ENCODE measurements around the gene VIPAS39. TPM values are rescaled to one million over a fixed set of nuclear protein-coding genes. Genes with fewer than 3 reads are reported as not detected.

VIPAS39 gene
- polyA plus RNA-seq, 1 experiment = 31.3 TPM

- peaks cover 3% of the 10 kb centered on the region; the same call in 1 of the 2 replicates for H3K27me3 ChIP-seq (ENCODE audit: control insufficient read depth, insufficient read depth, low read length)
Measured at GRCh38 chr14:77478796-77479195, 21.4 kb upstream of the VIPAS39 start.

DNA sequence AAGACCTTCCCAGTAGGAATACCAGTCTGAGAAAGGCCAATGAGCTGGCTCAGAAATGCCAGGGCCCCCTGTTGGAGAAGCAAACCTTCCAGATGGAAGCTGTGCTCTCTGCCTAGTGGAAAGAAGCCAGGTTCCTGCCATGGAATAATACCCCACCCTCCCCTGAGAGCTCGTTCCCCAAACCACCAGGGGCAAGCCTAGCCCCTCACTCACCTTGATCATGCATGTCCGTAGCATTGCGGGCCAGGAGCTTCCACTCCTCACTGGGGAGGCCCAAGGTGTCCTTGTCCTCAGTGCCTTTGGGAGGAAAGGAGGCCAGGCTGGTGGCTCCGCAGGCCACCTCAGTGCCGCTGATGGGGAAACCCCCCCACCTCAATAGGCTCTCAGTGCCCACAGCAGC, 20.6 kb upstream of the VIPAS39 start:
- ChIA-PET CTCF (interaction anchor here (1.4 kb wide), 1 partner anchor 19 kb away, joined by 5 read pairs; no protein-coding TSS in a partner anchor), POLR2A (no interaction called here)
- H3K4me3 ChIP-seq (ENCODE audit: low read depth, low read length) = no peak overlapping the region

More at GRCh38 chr14:77478796-77479195, 21.4 kb upstream of the VIPAS39 start:
- Histone ChIP-seq H3K36me3 (ENCODE audit: control insufficient read depth, insufficient read depth, low read length) (no peaks in the 10 kb centered on the region), H3K4me3 (ENCODE audit: low read depth, low read length) (no peak overlapping the region)
- TF ChIP-seq CTCF (IDR thresholded peaks at IDR 0.05; ENCODE audit: insufficient read depth, low read depth, low read length) = no peak
- CTCF ChIA-PET = interaction anchor here (1.4 kb wide), 1 partner anchor 71 kb away, joined by 4 read pairs; no protein-coding TSS in a partner anchor
- POLR2A ChIA-PET = no interaction called here
- DNase-seq (ENCODE audit: low read depth) = no peak

GRCh38 chr14:77475432-77476115, 18.2 kb upstream of the VIPAS39 start:
- Histone ChIP-seq H3K27me3 (ENCODE audit: control insufficient read depth, insufficient read depth, low read length) (peaks cover 8% of the 10 kb centered on the region; the same call in 1 of the 2 replicates), H3K4me3 (ENCODE audit: low read depth, low read length) (no peak overlapping the region), H3K36me3 (ENCODE audit: control insufficient read depth, insufficient read depth, low read length) (no peaks in the 10 kb centered on the region)
- CTCF ChIA-PET = interaction anchor here (8.2 kb wide), 1 partner anchor 16 kb away, joined by 38 read pairs; the partner anchor contains the start of gene AHSA1
- DNase-seq (ENCODE audit: low read depth) = no peak
- POLR2A ChIA-PET = no interaction called here
- no peak for TF ChIP-seq CTCF (IDR thresholded peaks at IDR 0.05; ENCODE audit: insufficient read depth, low read depth, low read length)

More for the DNA sequence above, 20.6 kb upstream of the VIPAS39 start:
- Histone ChIP-seq H3K27me3 (ENCODE audit: control insufficient read depth, insufficient read depth, low read length) (peaks cover 3% of the 10 kb centered on the region; the same call in 1 of the 2 replicates), H3K36me3 (ENCODE audit: control insufficient read depth, insufficient read depth, low read length) (no peaks in the 10 kb centered on the region)
- no peak for TF ChIP-seq CTCF (IDR thresholded peaks at IDR 0.05; ENCODE audit: insufficient read depth, low read depth, low read length)
- no peak for DNase-seq (ENCODE audit: low read depth)

- H3K27me3 ChIP-seq (ENCODE audit: control insufficient read depth, insufficient read depth, low read length) = peaks cover 8% of the 10 kb centered on the region; the same call in 1 of the 2 replicates
- H3K4me3 ChIP-seq (ENCODE audit: low read depth, low read length) = no peak overlapping the region
- DNase-seq (ENCODE audit: low read depth) = no peak
- TF ChIP-seq CTCF (IDR thresholded peaks at IDR 0.05; ENCODE audit: insufficient read depth, low read depth, low read length) = no peak
- H3K36me3 ChIP-seq (ENCODE audit: control insufficient read depth, insufficient read depth, low read length) = no peaks in the 10 kb centered on the region
- CTCF ChIA-PET = interaction anchor here (8.2 kb wide), 1 partner anchor 15 kb away, joined by 38 read pairs; the partner anchor contains the start of gene AHSA1
- POLR2A ChIA-PET = no interaction called here
Measured at GRCh38 chr14:77474479-77475177, 17.2 kb upstream of the VIPAS39 start.

DNA sequence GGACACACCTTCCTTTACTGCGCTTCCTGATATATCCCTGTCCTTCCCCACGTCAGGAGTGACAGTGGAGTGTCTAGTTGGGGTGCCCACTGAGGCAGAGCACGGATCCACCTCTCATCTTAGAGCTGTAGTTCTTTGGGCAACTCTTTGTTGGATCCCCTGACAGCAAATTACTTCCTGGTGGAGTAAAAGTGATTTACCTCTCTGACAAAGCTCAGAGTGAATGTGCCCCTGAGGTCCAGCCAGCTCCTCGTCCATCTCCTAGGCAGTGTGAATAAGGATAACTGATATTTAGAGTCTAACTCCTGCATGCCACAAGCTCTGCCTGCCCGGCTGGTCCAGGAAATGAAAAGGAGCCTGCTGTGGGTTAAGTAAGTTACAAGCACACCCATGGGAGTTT, 16.5 kb upstream of the VIPAS39 start:
- no peak overlapping the region for H3K4me3 ChIP-seq (ENCODE audit: low read depth, low read length)
- H3K36me3 ChIP-seq (ENCODE audit: control insufficient read depth, insufficient read depth, low read length) = peaks cover 2% of the 10 kb centered on the region; the same call in 1 of the 2 replicates
- POLR2A ChIA-PET = interaction anchor here (0.7 kb wide), 1 partner anchor 37 kb away, joined by 3 read pairs; no protein-coding TSS in a partner anchor
- peaks cover 8% of the 10 kb centered on the region; the same call in 1 of the 2 replicates for H3K27me3 ChIP-seq (ENCODE audit: control insufficient read depth, insufficient read depth, low read length)
- no peak for TF ChIP-seq CTCF (IDR thresholded peaks at IDR 0.05; ENCODE audit: insufficient read depth, low read depth, low read length)
- CTCF ChIA-PET = interaction anchor here (8.2 kb wide), 1 partner anchor 15 kb away, joined by 38 read pairs; the partner anchor contains the start of gene AHSA1
- DNase-seq (ENCODE audit: low read depth) = no peak
